Stimulated activated CD4-positive, alpha-beta T cell treated with anti-CD3 and anti-CD28 coated beads, Interleukin-2, amount 100 ng/mL, for 4 hours (primary cell): ENCODE measurements around the gene IL7R.

Experiments used
- DNase-seq: peaks from one replicate; pipeline ENCODE4 v3.0.0-alpha.2; 2020; ENCODE audit warnings: low read depth

IL7R gene

GRCh38 chr5:35908814-35909213 lies 52.1 kb downstream of the IL7R start:
- DNase-seq = no peak

DNA sequence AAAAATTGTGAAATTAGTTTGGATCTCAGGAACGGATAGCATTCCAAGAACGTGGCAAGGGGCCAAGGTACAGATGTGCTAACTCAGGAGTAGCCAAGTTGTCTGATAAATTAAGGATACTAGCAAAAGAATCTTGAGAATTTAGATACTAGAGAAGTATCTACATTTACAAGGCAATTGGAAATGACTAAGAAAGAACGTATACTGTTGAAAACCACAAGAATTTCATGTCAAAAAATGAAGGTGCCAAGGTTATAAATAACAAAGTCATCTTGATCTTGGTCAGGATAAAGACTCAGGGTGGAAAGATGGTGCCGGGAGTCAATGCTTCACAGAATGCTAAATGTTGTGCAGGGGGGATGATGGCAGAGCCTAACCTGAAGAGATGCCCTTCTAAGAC lies 62.5 kb downstream of the IL7R start:
- no peak for DNase-seq

- DNase-seq = no peak
Observed at GRCh38 chr5:35920890-35921289, 64.2 kb downstream of the IL7R start.

- DNase-seq = no peak
Observed at GRCh38 chr5:35921930-35922329, 65.2 kb downstream of the IL7R start.

DNA sequence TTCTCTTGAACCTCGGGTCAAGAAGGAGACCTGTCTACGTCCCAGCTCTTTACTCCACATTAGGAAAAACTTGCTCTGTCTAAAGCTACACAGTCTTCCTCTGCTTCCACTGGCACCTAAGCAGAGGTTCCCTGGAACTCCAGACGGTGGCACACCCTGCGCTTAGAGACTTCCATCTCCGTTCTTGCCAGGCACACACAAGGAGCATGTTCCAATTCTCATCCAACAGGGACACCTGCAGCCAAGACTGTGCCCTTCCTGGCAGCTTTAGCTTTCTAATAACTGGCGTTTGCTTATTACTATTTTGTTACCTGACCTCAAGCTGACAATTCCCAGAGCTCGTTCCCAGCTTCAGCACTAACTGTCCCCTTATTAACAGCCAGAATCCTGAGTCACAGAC lies 65.8 kb downstream of the IL7R start:
- no peak for DNase-seq

DNA sequence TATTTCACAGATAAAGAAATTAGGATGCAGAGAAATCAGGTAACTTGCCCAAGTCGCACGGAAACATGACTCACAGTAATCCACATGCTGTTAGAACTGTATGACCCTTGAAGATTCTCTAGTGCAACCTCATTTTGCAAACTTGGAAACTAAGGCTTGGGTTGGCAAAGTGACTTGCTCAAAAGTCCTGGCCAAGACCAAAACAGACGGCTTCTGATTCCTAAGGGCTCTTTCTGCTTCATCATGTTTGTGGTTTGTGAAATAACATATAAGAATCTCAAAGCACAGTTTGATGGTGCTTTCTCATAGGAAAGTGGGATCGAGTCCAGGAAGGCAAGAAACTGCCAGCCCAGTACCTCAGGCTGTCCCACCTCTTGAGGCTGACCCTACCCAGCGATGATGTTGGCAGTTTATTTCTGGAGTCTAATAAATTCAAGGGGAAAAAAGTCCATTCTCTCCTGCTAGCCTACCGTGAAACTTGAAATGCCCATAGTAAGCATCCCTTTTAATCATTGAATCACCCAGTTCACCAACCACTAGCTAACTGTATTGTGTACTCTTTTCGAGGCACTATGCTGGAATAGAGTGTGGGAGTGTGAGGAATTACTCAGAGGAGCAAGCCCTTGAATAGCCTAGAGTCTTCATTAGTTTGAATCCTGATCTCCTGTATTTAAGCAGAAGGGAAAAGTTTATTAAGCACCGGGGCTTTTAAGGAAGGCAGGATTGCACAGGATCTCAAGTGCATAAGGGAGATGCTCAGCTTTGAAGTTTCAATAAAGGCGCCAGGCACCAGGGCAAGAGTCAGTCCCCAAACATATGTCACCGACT lies 67.6 kb downstream of the IL7R start:
- DNase-seq = no peak

GRCh38 chr5:35924950-35925722 lies 68.4 kb downstream of the IL7R start:
- peak; percentile 86 for DNase-seq

- peak; percentile 55 for DNase-seq
Observed at GRCh38 chr5:35926389-35927051, 69.8 kb downstream of the IL7R start.
